DOHH2 (cell line): ENCODE data around the gene TSSK1B.

Experiments
- H3F3A ChIP-seq: fragments of 200-600 bp; sonication (generic), shearing (Covaris generic); 2 replicates; pipeline ENCODE4 v1.6.0; 2016; ENCODE audit warnings: antibody characterized with exemption, mild to moderate bottlenecking; ENCODE audit not compliant: control insufficient read depth, insufficient read depth
- H3K27ac ChIP-seq: fragments of 200-600 bp; sonication (generic); 2 replicates; pipeline ENCODE4 v1.5.1; 2014; ENCODE audit warnings: low read depth, mild to moderate bottlenecking, low read length, moderate library complexity
- H3K27me3 ChIP-seq: fragments of 200-600 bp; sonication (generic); 2 replicates; pipeline ENCODE4 v1.6.1; 2014; ENCODE audit warnings: mild to moderate bottlenecking, low read length, mixed read lengths; ENCODE audit not compliant: control insufficient read depth
- H3K36me3 ChIP-seq: fragments of 200-600 bp; sonication (generic); 2 replicates; pipeline ENCODE4 v1.6.1; 2014; ENCODE audit warnings: mild to moderate bottlenecking, low read length, moderate library complexity, mixed read lengths; ENCODE audit not compliant: control insufficient read depth
- H3K4me1 ChIP-seq: fragments of 200-600 bp; sonication (generic); 2 replicates; pipeline ENCODE4 v1.6.1; 2014; ENCODE audit warnings: mild to moderate bottlenecking, low read length, mixed read lengths; ENCODE audit not compliant: control insufficient read depth
- H3K4me2 ChIP-seq: fragments of 200-600 bp; sonication (generic); 2 replicates; pipeline ENCODE4 v1.6.0; 2014; ENCODE audit warnings: mild to moderate bottlenecking, low read length, moderate library complexity
- H3K4me3 ChIP-seq: fragments of 200-600 bp; sonication (generic); 2 replicates; pipeline ENCODE4 v1.5.1; 2014; ENCODE audit warnings: mild to moderate bottlenecking, low read length, mixed read lengths
- H3K79me2 ChIP-seq: fragments of 200-600 bp; sonication (generic); 2 replicates; pipeline ENCODE4 v1.6.1; 2014; ENCODE audit warnings: mild to moderate bottlenecking, low read length, mixed read lengths; ENCODE audit not compliant: control insufficient read depth
- H3K9me2 ChIP-seq: fragments of 200-600 bp; sonication (generic); replicated peaks from 2 replicates; pipeline ENCODE4 v1.6.1; 2014; ENCODE audit warnings: mild to moderate bottlenecking, low read length, mixed read lengths; ENCODE audit not compliant: control insufficient read depth
- H3K9me3 ChIP-seq: fragments of 200-600 bp; sonication (generic); 2 replicates; pipeline ENCODE4 v1.6.1; 2014; ENCODE audit warnings: antibody characterized with exemption, low read length, mixed read lengths; ENCODE audit not compliant: control insufficient read depth, insufficient read depth
- H4K20me1 ChIP-seq: fragments of 200-600 bp; sonication (generic); 2 replicates; pipeline ENCODE4 v1.6.0; 2014; ENCODE audit warnings: low read depth, mild to moderate bottlenecking, antibody characterized with exemption, low read length, moderate library complexity; ENCODE audit not compliant: control insufficient read depth, insufficient read depth
- CTCF ChIP-seq: fragments of 200-600 bp; sonication (generic); IDR thresholded peaks from one replicate; pipeline ENCODE4 v1.5.1; 2014; ENCODE audit warnings: antibody characterized with exemption, mild to moderate bottlenecking, low read depth, low read length; ENCODE audit not compliant: poor library complexity, severe bottlenecking
- EZH2phosphoT487 ChIP-seq: fragments of 200-600 bp; sonication (generic); IDR thresholded peaks from 2 replicates; pipeline ENCODE4 v1.6.1; 2017; ENCODE audit warnings: borderline replicate concordance, mild to moderate bottlenecking, antibody characterized with exemption, low read length, moderate library complexity, mixed read lengths

The TSSK1B gene

GRCh38 chr5:113384782-113385285 is 50.0 kb downstream of the TSSK1B start:
- Histone ChIP-seq H3K36me3 (no peaks in the 10 kb centered on the region), H3K79me2 (no peaks in the 10 kb centered on the region), H3F3A (no peaks in the 10 kb centered on the region), H3K27ac (no peak overlapping the region), H4K20me1 (no peaks in the 10 kb centered on the region), H3K4me3 (no peak overlapping the region), H3K4me2 (no peak overlapping the region), H3K4me1 (no peaks in the 10 kb centered on the region), H3K9me2 (no peaks in the 10 kb centered on the region), H3K9me3 (no peaks in the 10 kb centered on the region), H3K27me3 (0 out of 2 replicates have a peak, but pooled peaks cover 6% of the 10 kb centered on the region)
- no peak for TF ChIP-seq CTCF
- no peak for TF ChIP-seq EZH2phosphoT487

DNA sequence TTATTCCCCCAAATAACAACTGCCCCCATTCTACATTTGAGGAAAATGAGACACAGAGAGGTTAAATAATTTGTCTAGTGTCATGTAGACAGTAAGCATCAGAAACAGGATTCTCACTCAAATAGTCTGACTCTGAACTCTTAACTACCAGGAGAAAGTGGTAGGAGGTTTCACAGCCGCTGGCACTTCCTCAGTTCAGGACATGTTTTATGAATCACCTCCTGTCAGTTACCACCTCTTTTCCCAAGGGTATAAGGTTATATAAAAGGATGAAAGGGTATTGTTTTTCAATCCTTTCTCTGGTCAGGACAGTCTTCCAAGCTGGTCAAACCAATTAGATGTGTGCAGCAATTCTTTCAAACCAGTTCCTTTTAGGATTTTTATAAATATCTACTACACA is 52.1 kb downstream of the TSSK1B start:
- Histone ChIP-seq H3K79me2 (no peaks in the 10 kb centered on the region), H3F3A (no peaks in the 10 kb centered on the region), H3K27ac (no peak overlapping the region), H3K4me3 (no peak overlapping the region), H3K36me3 (no peaks in the 10 kb centered on the region), H3K9me2 (no peaks in the 10 kb centered on the region), H3K27me3 (0 out of 2 replicates have a peak, but pooled peaks cover 6% of the 10 kb centered on the region), H3K4me1 (no peaks in the 10 kb centered on the region), H3K9me3 (no peaks in the 10 kb centered on the region), H3K4me2 (no peak overlapping the region), H4K20me1 (no peaks in the 10 kb centered on the region)
- TF ChIP-seq CTCF (no peak), EZH2phosphoT487 (no peak)
